Activated naive CD4-positive, alpha-beta T cell treated with anti-CD3 and anti-CD28 coated beads for 36 hours (primary cell): ENCODE measurements around the gene AKT1S1. TPM values are rescaled to one million over a fixed set of nuclear protein-coding genes. Genes with fewer than 3 reads are reported as not detected.
A peak's percentile ranks its signal among the peaks of the same experiment; 100 is the strongest.

Experiments
- CTCF ChIA-PET: fragments of 350-600 bp; sonication (Branson Sonifier 250); formaldehyde crosslinking; loops from one replicate; lab custom pipeline; 2021; ENCODE audit warnings: antibody characterized with exemption; lab: Charles Lee
- DNase-seq: peaks from one replicate; pipeline ENCODE4 v3.0.0-alpha.2; 2020
- H3K27ac Mint-ChIP-seq: one replicate; pipeline ENCODE4 v1.8.0; 2021; ENCODE audit warnings: mild to moderate bottlenecking, mixed read lengths
- H3K27me3 Mint-ChIP-seq: one replicate; pipeline ENCODE4 v1.8.0; 2021; ENCODE audit warnings: low read depth, mixed read lengths
- H3K36me3 Mint-ChIP-seq: one replicate; pipeline ENCODE4 v1.8.0; 2021; ENCODE audit warnings: low read depth, mixed read lengths
- H3K4me1 Mint-ChIP-seq: one replicate; pipeline ENCODE4 v1.8.0; 2021; ENCODE audit warnings: low read depth, mixed read lengths
- H3K4me3 Mint-ChIP-seq: one replicate; pipeline ENCODE4 v1.8.0; 2021; ENCODE audit warnings: mild to moderate bottlenecking, moderate library complexity, mixed read lengths
- H3K9me3 Mint-ChIP-seq: one replicate; pipeline ENCODE4 v1.8.0; 2021; ENCODE audit warnings: mixed read lengths
- intact Hi-C: fragments of 100-400 bp; cut with micrococcal nuclease; formaldehyde crosslinking; loops from one replicate; pipeline ENCODE4 v1.15.1; 2023
- total RNA-seq, 2 experiments: library from RNA; stranded (reverse); gene quantifications; one replicate each; pipeline ENCODE4 v1.2.3, GENCODE V29; 2021

Gene AKT1S1
- total RNA-seq, 2 experiments from 2014 or later, result 13.3 to 14.2 TPM

DNA sequence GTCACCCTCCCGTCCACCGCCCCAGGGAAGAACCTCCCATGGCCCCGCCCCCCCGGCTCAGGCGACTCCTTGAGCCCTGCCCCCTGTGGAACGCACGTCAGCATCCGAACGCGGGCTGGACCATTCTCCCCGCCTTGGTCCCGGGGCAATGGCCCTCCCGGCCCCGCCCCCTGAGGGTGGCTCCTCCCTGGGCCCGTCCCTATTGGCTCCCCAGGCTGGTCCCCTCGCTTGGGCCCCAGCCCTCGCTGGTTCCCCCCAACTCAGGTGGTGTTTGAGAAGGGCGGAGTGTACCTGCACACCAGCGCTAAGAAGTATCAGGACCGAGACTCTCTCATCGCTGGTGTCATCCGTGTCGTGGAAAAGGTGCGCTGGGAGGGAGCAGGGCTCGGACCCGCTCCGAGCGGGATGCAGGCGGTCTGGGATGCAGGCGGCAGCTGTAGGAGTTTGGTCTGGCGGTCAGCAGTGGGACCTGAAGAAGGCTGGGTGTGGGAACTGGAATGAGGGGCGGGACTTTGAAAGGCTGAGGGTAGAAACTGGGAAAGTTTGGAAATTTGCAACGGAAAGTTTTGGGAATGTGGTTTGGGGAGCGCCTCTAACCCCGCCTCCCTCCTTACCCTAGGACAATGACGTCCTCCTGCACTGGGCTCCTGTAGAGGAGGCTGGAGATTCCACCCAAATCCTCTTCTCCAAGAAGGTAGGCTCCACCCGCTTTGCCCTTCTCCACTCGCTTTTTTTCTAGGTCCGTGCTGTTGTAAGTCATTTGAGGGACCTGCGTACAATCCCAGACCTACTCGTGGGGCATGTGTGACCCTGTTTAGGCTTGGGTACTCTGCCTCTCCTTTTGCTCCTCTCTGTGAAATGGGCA lies 956 bp upstream of the AKT1S1 start:
- Mint-ChIP-seq H3K9me3 (no peaks in the 10 kb centered on the region), H3K36me3 (peaks cover 15% of the 10 kb centered on the region), H3K27ac (no peak overlapping the region), H3K4me3 (no peak overlapping the region), H3K27me3 (no peaks in the 10 kb centered on the region), H3K4me1 (peaks cover 28% of the 10 kb centered on the region)
- intact Hi-C loops, result loop anchor here (1.0 to 10.0 kb wide), 12 partner anchors 9 to 543 kb away; partner anchors contain the start of genes ATF5, CD37, FUZ and NUP62
- DNase-seq, result peak; percentile 99
- CTCF ChIA-PET, result no interaction called here

DNA sequence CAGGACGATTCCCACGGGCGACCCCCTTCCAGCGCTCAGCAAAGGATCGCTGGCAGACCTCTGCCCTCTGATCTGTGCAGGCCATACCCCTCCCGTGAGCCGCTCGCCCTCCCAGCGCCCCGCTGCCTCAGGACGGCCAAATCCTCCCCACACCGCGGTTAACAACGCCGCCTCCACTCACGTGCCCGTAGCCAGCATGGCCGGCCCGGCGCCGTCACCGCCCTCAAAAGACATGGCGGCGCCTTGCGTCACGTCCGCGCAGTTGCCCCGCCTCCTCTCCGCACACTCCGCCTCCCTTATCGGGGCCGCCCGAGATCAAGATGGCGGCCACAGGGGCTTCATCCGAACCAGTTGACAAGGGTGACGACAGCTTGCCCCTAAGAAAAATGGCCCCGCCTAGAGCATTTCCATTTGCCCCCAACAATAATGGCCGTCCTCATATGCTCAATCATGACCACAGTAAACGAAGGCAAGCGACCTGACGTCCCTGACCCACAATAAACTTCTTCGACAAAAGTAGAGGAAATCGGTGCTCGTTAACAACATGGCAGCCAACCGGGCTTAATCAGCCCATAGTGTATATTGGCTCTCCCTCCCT lies 634 bp downstream of the AKT1S1 start:
- Mint-ChIP-seq H3K4me1 (peaks cover 34% of the 10 kb centered on the region), H3K27ac (no peak overlapping the region), H3K4me3 (no peak overlapping the region), H3K36me3 (peaks cover 13% of the 10 kb centered on the region), H3K27me3 (no peaks in the 10 kb centered on the region), H3K9me3 (no peaks in the 10 kb centered on the region)
- intact Hi-C loops, result loop anchor here (1.0 to 10.0 kb wide), 13 partner anchors 7 to 542 kb away; partner anchors contain the start of genes ATF5, BCL2L12, CD37 and FUZ
- CTCF ChIA-PET, result interaction anchor here (0.6 to 1.3 kb wide), 2 partner anchors 9 to 14 kb away, joined by 3 read pairs; no protein-coding TSS in a partner anchor
- peak; percentile 98 for DNase-seq

GRCh38 chr19:49875857-49876421 lies 1.2 kb downstream of the AKT1S1 start:
- Mint-ChIP-seq H3K9me3 (no peaks in the 10 kb centered on the region), H3K4me3 (no peak overlapping the region), H3K27ac (no peak overlapping the region), H3K27me3 (no peaks in the 10 kb centered on the region), H3K4me1 (peaks cover 34% of the 10 kb centered on the region), H3K36me3 (peaks cover 11% of the 10 kb centered on the region)
- peak; percentile 61 for DNase-seq
- CTCF ChIA-PET, result interaction anchor here (1.3 kb wide), 1 partner anchor 14 kb away, joined by 3 read pairs; no protein-coding TSS in a partner anchor
- intact Hi-C loops, result loop anchor here (1.0 to 10.0 kb wide), 5 partner anchors 199 to 541 kb away; partner anchors contain the start of genes BCL2L12, CD37, IRF3 and PRMT1

GRCh38 chr19:49875177-49875576 lies 2.0 kb downstream of the AKT1S1 start:
- Mint-ChIP-seq H3K27me3 (no peaks in the 10 kb centered on the region), H3K4me3 (no peak overlapping the region), H3K36me3 (peaks cover 11% of the 10 kb centered on the region), H3K27ac (no peak overlapping the region), H3K9me3 (no peaks in the 10 kb centered on the region), H3K4me1 (peaks cover 38% of the 10 kb centered on the region)
- intact Hi-C loops, result loop anchor here (10.0 kb wide), 1 partner anchor 540 kb away; the partner anchor contains the start of gene CD37
- DNase-seq, result no peak
- CTCF ChIA-PET, result interaction anchor here (0.8 to 1.3 kb wide), 2 partner anchors 15 to 158 kb away, joined by 3 read pairs; no protein-coding TSS in a partner anchor

DNA sequence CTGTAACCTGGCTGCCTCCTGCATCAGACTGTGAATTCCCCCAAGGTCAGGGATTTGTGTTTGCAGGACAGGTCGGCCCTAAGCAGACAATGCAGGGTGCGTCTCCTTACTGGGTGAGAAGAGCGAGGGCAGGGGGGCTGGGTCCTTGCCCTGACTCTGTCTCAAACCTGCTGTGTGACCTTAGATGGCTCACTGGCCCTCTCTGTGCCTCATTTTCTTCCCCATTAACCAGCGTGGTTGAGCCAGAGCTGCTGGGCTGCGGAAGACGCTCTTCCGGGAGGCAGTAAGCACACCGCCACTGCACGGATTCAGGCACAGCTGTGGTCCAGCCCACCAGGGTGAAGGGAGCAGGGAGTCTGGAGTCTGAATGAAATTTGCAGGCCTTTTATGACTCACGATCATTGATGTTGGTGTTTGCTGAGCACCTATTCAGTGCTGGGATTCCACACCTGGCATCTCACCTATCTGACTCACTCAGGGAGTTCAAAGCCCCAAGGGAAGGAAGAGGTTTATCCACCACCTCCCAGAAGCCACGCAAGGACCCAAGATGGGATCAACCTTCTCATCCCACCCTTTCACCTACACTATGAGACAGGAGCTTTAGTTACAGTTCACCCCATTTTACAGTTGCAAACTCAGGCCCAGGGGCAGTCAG lies 2.5 kb downstream of the AKT1S1 start:
- peaks cover 38% of the 10 kb centered on the region for H3K4me1 Mint-ChIP-seq
- no peak overlapping the region for H3K4me3 Mint-ChIP-seq
- peaks cover 8% of the 10 kb centered on the region for H3K36me3 Mint-ChIP-seq
- H3K27me3 Mint-ChIP-seq, result no peaks in the 10 kb centered on the region
- H3K9me3 Mint-ChIP-seq, result no peaks in the 10 kb centered on the region
- H3K27ac Mint-ChIP-seq, result no peak overlapping the region
- no peak for DNase-seq
- CTCF ChIA-PET, result interaction anchor here (0.8 kb wide), 1 partner anchor 157 kb away, joined by 3 read pairs; no protein-coding TSS in a partner anchor
- intact Hi-C loops, result loop anchor here (10.0 kb wide), 1 partner anchor 540 kb away; the partner anchor contains the start of gene CD37

GRCh38 chr19:49873834-49874233 lies 3.3 kb downstream of the AKT1S1 start:
- intact Hi-C loops, result loop anchor here (10.0 kb wide), 1 partner anchor 539 kb away; the partner anchor contains the start of gene CD37
- no peaks in the 10 kb centered on the region for H3K27me3 Mint-ChIP-seq
- H3K4me1 Mint-ChIP-seq, result peaks cover 32% of the 10 kb centered on the region
- H3K27ac Mint-ChIP-seq, result no peak overlapping the region
- peaks cover 6% of the 10 kb centered on the region for H3K36me3 Mint-ChIP-seq
- no peaks in the 10 kb centered on the region for H3K9me3 Mint-ChIP-seq
- DNase-seq, result no peak
- H3K4me3 Mint-ChIP-seq, result no peak overlapping the region
- CTCF ChIA-PET, result no interaction called here

- no peak overlapping the region for H3K4me3 Mint-ChIP-seq
- peaks cover 7% of the 10 kb centered on the region for H3K36me3 Mint-ChIP-seq
- CTCF ChIA-PET, result no interaction called here
- DNase-seq, result no peak
- H3K27ac Mint-ChIP-seq, result no peak overlapping the region
- intact Hi-C loops, result loop anchor here (10.0 kb wide), 1 partner anchor 538 kb away; the partner anchor contains the start of gene CD37
- no peaks in the 10 kb centered on the region for H3K27me3 Mint-ChIP-seq
- no peaks in the 10 kb centered on the region for H3K9me3 Mint-ChIP-seq
- H3K4me1 Mint-ChIP-seq, result peaks cover 30% of the 10 kb centered on the region
Observed at GRCh38 chr19:49873129-49873521, 4.0 kb downstream of the AKT1S1 start.

- intact Hi-C loops, result loop anchor here (10.0 kb wide), 1 partner anchor 538 kb away; the partner anchor contains the start of gene CD37
- Mint-ChIP-seq H3K4me3 (no peak overlapping the region), H3K27me3 (no peaks in the 10 kb centered on the region), H3K9me3 (no peaks in the 10 kb centered on the region), H3K36me3 (peaks cover 5% of the 10 kb centered on the region), H3K4me1 (peaks cover 32% of the 10 kb centered on the region), H3K27ac (no peak overlapping the region)
- CTCF ChIA-PET, result no interaction called here
- no peak for DNase-seq
Observed at GRCh38 chr19:49872245-49873128, 4.7 kb downstream of the AKT1S1 start.

DNA sequence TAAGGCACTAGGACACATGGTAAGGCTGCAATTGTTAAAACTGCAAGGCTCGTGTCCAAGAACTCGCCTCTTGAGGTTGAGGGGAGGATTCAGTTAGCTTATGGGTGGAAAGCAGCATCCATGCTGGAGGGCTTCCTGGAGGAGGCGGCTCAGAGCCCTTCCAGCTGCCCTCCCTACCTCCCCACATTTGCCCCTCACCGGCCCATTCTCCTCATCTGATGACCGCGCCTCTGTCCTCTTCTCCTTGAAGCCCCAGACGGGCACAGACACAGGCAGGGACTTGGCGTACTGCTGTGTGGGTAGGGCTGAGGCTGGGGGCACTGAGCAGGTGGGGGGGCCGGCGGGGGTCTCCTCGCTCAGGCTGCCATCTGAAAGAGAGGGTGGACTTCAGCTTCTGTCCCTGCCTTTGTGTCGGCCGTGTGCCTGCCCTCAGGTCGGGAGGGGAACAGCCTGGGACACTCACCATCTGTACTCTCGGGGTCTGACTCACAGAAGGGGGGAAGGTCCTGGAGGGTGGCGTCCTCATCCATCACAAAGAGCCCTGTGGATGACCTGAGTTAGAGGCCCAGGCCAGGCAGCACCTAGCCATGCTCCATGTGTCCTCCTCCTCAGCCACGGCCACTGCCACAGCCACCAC lies 5.7 kb downstream of the AKT1S1 start:
- CTCF ChIA-PET, result no interaction called here
- H3K9me3 Mint-ChIP-seq, result no peaks in the 10 kb centered on the region
- peaks cover 38% of the 10 kb centered on the region for H3K4me1 Mint-ChIP-seq
- no peak for DNase-seq
- H3K27ac Mint-ChIP-seq, result no peak overlapping the region
- peaks cover 8% of the 10 kb centered on the region for H3K36me3 Mint-ChIP-seq
- intact Hi-C loops, result loop anchor here (10.0 kb wide), 1 partner anchor 537 kb away; the partner anchor contains the start of gene CD37
- H3K4me3 Mint-ChIP-seq, result no peak overlapping the region
- no peaks in the 10 kb centered on the region for H3K27me3 Mint-ChIP-seq

- H3K4me1 Mint-ChIP-seq, result peaks cover 47% of the 10 kb centered on the region
- H3K36me3 Mint-ChIP-seq, result peaks cover 12% of the 10 kb centered on the region
- intact Hi-C loops, result loop anchor here (10.0 kb wide), 1 partner anchor 536 kb away; the partner anchor contains the start of gene CD37
- peak overlapping the region; percentile 47 for H3K27ac Mint-ChIP-seq
- no peak for DNase-seq
- no peak overlapping the region for H3K4me3 Mint-ChIP-seq
- no peaks in the 10 kb centered on the region for H3K9me3 Mint-ChIP-seq
- H3K27me3 Mint-ChIP-seq, result no peaks in the 10 kb centered on the region
- CTCF ChIA-PET, result interaction anchor here (1.7 kb wide), 1 partner anchor 12 kb away, joined by 3 read pairs; no protein-coding TSS in a partner anchor
Observed at GRCh38 chr19:49870309-49870901, 6.8 kb downstream of the AKT1S1 start.
